Upper lobe of right lung (tissue), 1 donor: Measurements from ENCODE around the gene EN1. TPM values are rescaled to one million over a fixed set of nuclear protein-coding genes. Genes with fewer than 3 reads are reported as not detected.

Source experiments
- ATAC-seq: fragments of 200-7000 bp; cut with Tn5 transposase; one replicate; pipeline ENCODE4 v1.9.1; 2020; ENCODE audit warnings: mild to moderate bottlenecking, moderate library complexity
- DNase-seq: peaks from one replicate; pipeline ENCODE4 v3.0.0-alpha.2; 2020
- H3K27ac ChIP-seq: fragments of 200-600 bp; one replicate; pipeline ENCODE4 v1.8.0; 2022
- H3K27me3 ChIP-seq: fragments of 200-600 bp; one replicate; pipeline ENCODE4 v1.8.0; 2022; ENCODE audit warnings: mild to moderate bottlenecking
- H3K36me3 ChIP-seq: fragments of 200-600 bp; one replicate; pipeline ENCODE4 v1.8.0; 2022
- H3K4me1 ChIP-seq: fragments of 200-600 bp; one replicate; pipeline ENCODE4 v1.8.0; 2022
- H3K4me3 ChIP-seq: fragments of 200-600 bp; one replicate; pipeline ENCODE4 v1.8.0; 2022; ENCODE audit warnings: mild to moderate bottlenecking
- H3K9me3 ChIP-seq: fragments of 200-600 bp; one replicate; pipeline ENCODE4 v1.8.0; 2022
- intact Hi-C: fragments of 100-400 bp; cut with DNase I; formaldehyde crosslinking; loops from one replicate; pipeline ENCODE4 v1.11.0; 2022
- total RNA-seq: library from RNA; stranded (reverse); fragmentation: NEBNext Ultra II Directional; extraction: Animal tissue kit (Norgen Biotek cat#: 25700); gene quantifications from one replicate; pipeline ENCODE4 v1.2.1, GENCODE V29; 2021
- TF ChIP-seq, protein P1 (sequence below): fragments of 200-600 bp; IDR thresholded peaks from one replicate; pipeline ENCODE4 v1.8.0; 2022; ENCODE audit warnings: antibody characterized with exemption
- donor health status: DM: no; HTN: yes; CAD: no; lungs with severe emphysema.

EN1 gene
- total RNA-seq, 1 donor from 2014 or later: not detected

DNA sequence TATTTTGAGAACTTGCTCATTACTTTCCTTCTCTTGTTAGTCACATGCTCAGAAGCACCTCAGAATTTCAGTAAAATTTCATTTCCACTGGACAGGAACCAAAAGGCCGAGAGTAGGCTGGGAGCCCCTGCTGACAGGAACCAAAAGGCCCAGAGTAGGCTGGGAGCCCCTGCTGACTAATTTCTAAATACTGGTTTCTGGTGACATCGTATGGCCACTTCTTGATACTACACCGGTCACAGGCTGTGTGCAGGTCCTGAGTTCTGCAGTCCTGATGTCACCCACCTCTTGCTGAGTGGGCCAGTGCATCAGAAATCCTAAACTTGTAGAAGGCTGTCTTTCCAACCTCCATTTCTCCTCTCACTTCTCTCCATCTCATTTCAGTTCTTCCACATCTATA lies 17.7 kb upstream of the EN1 start:
- Histone ChIP-seq H3K4me3 (no peak overlapping the region), H3K4me1 (no peaks in the 10 kb centered on the region), H3K27me3 (peaks cover 39% of the 10 kb centered on the region), H3K27ac (no peak overlapping the region), H3K9me3 (no peaks in the 10 kb centered on the region), H3K36me3 (no peaks in the 10 kb centered on the region)
- intact Hi-C loops: no loop called here
- DNase-seq (peak; percentile 46), ATAC-seq (peak; percentile 81)
- TF ChIP-seq, protein P1, sequence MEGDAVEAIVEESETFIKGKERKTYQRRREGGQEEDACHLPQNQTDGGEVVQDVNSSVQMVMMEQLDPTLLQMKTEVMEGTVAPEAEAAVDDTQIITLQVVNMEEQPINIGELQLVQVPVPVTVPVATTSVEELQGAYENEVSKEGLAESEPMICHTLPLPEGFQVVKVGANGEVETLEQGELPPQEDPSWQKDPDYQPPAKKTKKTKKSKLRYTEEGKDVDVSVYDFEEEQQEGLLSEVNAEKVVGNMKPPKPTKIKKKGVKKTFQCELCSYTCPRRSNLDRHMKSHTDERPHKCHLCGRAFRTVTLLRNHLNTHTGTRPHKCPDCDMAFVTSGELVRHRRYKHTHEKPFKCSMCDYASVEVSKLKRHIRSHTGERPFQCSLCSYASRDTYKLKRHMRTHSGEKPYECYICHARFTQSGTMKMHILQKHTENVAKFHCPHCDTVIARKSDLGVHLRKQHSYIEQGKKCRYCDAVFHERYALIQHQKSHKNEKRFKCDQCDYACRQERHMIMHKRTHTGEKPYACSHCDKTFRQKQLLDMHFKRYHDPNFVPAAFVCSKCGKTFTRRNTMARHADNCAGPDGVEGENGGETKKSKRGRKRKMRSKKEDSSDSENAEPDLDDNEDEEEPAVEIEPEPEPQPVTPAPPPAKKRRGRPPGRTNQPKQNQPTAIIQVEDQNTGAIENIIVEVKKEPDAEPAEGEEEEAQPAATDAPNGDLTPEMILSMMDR: peak; percentile 58

DNA sequence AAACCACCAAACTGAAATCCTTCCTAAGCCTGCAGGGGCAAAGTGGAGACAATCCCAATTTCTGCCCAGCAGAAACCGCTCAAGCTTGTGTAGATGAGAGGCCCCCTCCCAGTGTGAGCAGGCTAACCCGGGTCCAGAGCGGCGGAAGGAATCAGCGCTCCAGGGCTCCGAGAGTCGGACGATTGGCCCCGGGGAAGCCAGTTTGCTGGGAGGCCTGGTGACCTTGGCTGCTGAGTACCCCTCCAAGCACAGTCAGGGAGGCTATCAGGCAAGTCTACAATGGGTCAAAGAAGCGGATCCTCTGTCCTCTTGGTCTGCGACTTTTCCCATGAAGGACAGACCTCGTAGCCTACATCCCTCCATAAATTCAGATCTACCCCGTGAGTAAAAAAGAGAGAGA lies 16.8 kb upstream of the EN1 start:
- Histone ChIP-seq H3K36me3 (no peaks in the 10 kb centered on the region), H3K9me3 (no peaks in the 10 kb centered on the region), H3K27ac (no peak overlapping the region), H3K27me3 (peaks cover 45% of the 10 kb centered on the region), H3K4me3 (no peak overlapping the region), H3K4me1 (no peaks in the 10 kb centered on the region)
- TF ChIP-seq, protein P1: no peak
- ATAC-seq (no peak), DNase-seq (peak; percentile 40)
- intact Hi-C loops: no loop called here

DNA sequence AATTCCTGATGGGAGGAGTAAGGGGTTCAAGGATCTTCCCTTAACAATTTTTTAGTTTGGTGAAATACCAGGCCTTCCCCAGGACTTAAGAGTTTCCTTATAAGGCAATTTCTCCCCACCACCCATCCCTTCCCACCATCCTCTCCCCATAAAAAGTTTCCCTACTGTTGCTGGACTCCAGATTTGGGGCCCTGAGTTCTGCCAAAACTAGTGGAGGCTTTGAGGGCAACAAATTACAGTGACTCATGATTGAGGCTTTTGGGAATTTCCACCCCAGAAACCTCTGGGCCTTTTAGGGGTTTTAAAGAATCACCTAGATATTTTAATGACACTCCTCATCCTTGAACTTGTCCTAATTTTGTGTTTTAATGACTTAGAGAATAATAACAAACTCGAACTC lies 14.3 kb upstream of the EN1 start:
- peaks cover 4% of the 10 kb centered on the region for H3K4me1 ChIP-seq
- no peak overlapping the region for H3K27ac ChIP-seq
- no peaks in the 10 kb centered on the region for H3K36me3 ChIP-seq
- intact Hi-C loops: no loop called here
- ATAC-seq (no peak), DNase-seq (no peak)
- no peaks in the 10 kb centered on the region for H3K9me3 ChIP-seq
- no peak overlapping the region for H3K4me3 ChIP-seq
- peaks cover 70% of the 10 kb centered on the region for H3K27me3 ChIP-seq
- TF ChIP-seq, protein P1: no peak

DNA sequence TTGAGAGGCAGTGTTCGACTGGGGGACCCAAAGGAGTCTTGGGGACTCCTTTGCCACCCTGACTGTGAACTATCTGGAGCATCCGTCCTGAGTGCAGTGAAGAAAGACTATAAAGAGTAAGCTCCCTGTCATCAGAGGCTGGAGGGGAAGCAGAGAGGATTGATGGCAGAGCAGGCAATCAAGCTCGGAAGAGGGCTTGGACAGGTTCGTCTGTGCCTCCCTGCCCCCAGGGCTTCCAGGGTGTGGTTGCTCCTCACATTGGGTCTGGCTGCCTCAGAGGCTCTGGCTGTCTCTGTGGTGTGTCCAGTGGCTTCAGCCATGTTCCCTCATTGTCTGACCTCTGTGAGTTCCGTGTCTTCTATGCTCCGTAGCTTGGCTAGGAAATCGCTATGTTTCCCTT lies 13.8 kb upstream of the EN1 start:
- ATAC-seq (no peak), DNase-seq (peak; percentile 31)
- no peaks in the 10 kb centered on the region for H3K36me3 ChIP-seq
- TF ChIP-seq, protein P1: no peak
- intact Hi-C loops: no loop called here
- no peak overlapping the region for H3K4me3 ChIP-seq
- no peaks in the 10 kb centered on the region for H3K9me3 ChIP-seq
- peaks cover 9% of the 10 kb centered on the region for H3K4me1 ChIP-seq
- H3K27ac ChIP-seq: no peak overlapping the region
- peaks cover 75% of the 10 kb centered on the region for H3K27me3 ChIP-seq

DNA sequence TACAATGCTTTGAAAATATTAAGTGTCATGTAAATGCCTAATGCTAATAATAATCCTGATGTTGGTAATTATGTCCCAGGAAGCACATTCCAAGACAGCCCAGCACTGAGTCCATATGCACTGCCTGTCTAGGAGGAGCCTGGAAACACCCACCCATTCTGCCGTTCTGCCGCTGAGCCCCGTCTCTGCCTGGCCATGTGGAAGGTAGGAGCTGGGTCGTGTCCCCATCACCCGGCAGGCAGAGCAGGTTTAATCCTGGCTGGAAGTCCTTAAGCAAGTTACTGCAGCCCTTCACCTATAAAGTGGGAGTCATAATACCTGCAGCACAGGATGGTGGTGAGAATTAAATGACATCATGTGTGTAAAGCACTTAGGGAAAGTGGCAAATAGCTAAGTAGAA lies 13.1 kb upstream of the EN1 start:
- Histone ChIP-seq H3K9me3 (no peaks in the 10 kb centered on the region), H3K4me3 (no peak overlapping the region), H3K36me3 (no peaks in the 10 kb centered on the region), H3K27ac (no peak overlapping the region), H3K4me1 (peaks cover 15% of the 10 kb centered on the region), H3K27me3 (peaks cover 82% of the 10 kb centered on the region)
- DNase-seq (peak; percentile 57), ATAC-seq (no peak)
- TF ChIP-seq, protein P1: no peak
- intact Hi-C loops: no loop called here

DNA sequence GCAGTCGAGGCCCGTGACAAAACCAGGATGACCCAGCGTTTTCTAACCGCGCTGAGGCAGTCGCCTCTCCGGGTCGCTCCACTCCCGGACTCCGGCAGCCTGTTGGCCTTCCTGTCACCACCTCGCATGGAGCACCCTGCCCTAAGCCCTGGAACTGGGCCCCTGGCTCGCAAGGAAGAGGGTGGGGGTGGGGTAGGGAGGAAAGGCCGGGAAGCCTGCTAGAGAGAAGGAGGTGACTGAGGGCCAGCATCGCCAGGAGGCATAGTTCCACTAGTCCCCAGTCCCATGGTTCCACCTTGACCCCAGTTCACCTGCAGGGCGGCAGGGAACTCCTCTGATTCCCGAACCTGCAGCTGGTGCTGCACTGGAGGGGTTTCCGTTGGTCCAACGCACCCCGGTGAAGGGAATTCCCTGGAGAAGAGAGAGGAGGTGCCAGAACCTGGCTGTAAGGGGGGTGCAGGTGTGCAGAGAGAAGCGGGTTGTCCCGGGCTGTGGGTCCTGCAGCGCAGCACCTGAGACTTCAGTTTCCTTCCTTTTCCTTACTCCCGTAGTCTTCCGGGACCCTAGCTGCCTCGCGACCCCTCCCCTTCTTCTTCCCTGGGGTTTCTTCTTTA lies 11.8 kb upstream of the EN1 start:
- H3K36me3 ChIP-seq: no peaks in the 10 kb centered on the region
- no peak overlapping the region for H3K4me3 ChIP-seq
- H3K4me1 ChIP-seq: peaks cover 20% of the 10 kb centered on the region
- intact Hi-C loops: loop anchor here (10.0 kb wide), 1 partner anchor 634 kb away; no protein-coding TSS in a partner anchor
- TF ChIP-seq, protein P1: no peak
- no peak overlapping the region for H3K27ac ChIP-seq
- no peaks in the 10 kb centered on the region for H3K9me3 ChIP-seq
- DNase-seq: peak; percentile 52
- no peak for ATAC-seq
- H3K27me3 ChIP-seq: peaks cover 89% of the 10 kb centered on the region
